HG03378 (cell line): ENCODE data around the gene CACNA1G.

Experiments used
- ATAC-seq: cut with Tn5 transposase; IDR thresholded peaks from one replicate; pipeline ENCODE4 v1.9.1; 2021; ENCODE audit warnings: mild to moderate bottlenecking, moderate library complexity; ENCODE audit not compliant: unreplicated experiment

The CACNA1G gene

DNA sequence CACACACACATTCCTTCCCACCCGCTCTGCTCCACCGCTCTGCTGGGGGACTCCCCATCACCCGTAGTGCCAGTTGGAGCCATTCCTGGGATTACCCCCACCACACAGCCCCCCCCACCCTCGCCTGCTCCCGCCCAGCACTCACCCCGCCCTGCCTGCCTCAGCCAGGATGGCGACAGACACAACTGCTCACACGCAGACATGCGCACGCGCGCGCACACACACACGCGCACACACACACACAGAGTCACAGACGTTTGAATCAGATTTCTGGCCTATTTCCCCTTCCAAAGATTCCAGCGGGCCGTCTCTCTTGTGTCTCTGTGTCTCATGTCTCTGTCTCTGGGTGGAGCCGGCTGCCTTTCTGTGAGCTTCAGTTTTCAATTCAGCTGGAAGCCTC, 4.4 kb downstream of the CACNA1G start:
- ATAC-seq: no peak

GRCh38 chr17:50565402-50566350, 5.2 kb downstream of the CACNA1G start:
- no peak for ATAC-seq

GRCh38 chr17:50566886-50567285, 6.4 kb downstream of the CACNA1G start:
- no peak for ATAC-seq

GRCh38 chr17:50568659-50569058, 8.1 kb downstream of the CACNA1G start:
- ATAC-seq: no peak

GRCh38 chr17:50569592-50569991, 9.1 kb downstream of the CACNA1G start:
- ATAC-seq: no peak

DNA sequence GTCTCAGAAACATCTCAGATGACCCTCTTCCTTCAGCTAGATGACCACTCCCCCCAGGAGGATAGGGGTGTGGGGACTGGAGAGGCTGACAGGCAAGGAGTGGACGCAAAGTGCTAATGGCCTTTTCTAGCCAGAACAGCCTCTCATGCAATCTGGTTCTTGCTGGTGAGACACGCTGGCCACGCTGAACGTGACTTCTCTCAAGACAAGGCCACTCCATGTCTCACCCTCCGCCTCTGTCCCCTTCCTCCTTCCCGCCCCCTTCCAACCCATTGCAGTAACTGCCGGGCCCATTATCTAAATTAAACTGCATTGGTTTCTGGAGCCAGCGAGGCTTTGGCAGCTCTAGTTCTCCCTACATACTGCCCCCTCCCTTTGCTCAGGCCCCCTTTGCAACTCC, 9.5 kb downstream of the CACNA1G start:
- ATAC-seq: no peak

GRCh38 chr17:50570528-50570927, 10.0 kb downstream of the CACNA1G start:
- ATAC-seq: no peak

GRCh38 chr17:50571681-50572080, 11.2 kb downstream of the CACNA1G start:
- no peak for ATAC-seq

GRCh38 chr17:50572541-50572940, 12.0 kb downstream of the CACNA1G start:
- ATAC-seq: no peak

- ATAC-seq: no peak
Measured at GRCh38 chr17:50573866-50574611, 13.5 kb downstream of the CACNA1G start.

- ATAC-seq: no peak
Measured at GRCh38 chr17:50575581-50576210, 15.2 kb downstream of the CACNA1G start.

DNA sequence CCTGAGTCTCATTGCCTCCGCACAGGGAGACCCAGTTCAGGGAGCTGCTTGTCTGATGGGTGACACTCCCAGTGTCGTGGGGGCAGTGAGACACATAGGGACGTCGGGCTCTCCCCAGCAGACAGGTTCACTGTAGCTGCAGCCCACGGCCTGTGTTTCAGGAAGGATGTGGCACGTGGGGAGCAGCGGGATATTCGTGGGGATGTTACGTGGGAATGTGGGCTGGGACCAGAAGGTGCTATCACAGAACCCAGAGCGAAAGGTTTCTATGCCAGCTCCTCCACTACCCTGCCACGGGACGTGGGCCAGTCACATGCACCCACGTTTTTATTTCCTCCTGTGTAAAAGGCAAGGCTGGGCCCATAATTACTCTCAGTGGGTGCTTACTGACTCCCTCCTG, 16.3 kb downstream of the CACNA1G start:
- ATAC-seq: no peak

- no peak for ATAC-seq
Measured at GRCh38 chr17:50577451-50577954, 17.0 kb downstream of the CACNA1G start.

GRCh38 chr17:50578173-50578572, 17.7 kb downstream of the CACNA1G start:
- ATAC-seq: no peak

DNA sequence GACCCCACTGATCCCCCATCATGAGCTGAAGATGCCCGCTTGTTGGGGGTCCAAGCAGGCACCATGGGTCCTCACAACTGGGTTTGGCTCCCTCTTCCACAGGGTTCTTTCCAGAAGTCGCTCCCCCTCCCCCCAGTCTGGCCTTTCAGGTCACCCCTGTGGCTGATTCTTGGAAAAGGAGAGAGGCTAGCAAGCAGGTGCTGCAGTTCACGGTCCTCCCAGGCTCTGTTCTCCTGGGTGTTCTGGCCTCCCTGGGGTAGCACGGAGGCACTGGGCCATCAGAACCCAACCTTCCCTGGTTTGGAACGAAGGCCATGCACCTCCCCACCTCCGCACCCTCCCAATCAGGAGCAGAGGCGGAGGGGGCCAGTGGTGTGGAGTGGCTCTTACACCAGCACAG, 18.9 kb downstream of the CACNA1G start:
- ATAC-seq: no peak

DNA sequence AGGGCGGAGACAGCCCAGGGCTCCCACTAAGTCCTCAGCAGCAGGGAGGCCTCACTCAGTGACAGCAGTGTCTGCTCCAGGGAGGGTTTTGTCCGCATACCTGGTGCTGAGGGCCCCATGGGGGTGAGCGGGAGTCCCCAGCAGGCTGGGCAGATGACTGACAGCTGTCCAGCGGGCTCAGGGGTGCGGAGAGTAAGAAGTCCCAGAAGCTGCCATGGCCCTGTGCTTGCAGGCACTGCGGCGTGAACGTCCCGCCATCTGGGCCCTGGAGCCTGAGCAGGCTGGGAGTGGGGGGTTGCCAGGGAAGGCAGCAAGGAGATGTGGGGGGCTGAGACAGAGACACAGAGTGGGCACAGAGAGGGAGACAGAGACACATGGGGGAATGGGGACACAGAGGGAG, 20.1 kb downstream of the CACNA1G start:
- no peak for ATAC-seq

GRCh38 chr17:50581316-50581715, 20.8 kb downstream of the CACNA1G start:
- no peak for ATAC-seq

DNA sequence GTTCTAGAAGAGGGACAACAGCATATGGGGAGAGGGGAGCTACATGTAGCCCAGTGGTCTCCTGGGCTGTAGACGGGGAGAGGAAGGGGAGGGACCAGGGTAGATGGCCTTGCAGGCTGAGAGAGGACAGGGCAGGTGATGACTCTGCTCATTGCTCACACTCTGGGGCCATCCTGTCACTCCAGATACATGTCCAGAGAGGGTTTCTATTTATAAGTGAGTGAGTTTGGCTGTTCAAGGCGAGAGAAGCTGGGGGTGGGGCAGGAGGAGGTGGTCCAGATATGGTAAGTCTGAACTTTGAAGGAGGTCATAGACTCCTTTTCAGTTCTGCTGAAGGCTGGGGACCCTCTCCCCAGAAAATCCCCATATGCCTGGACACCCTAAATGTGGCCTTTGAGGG, 22.2 kb downstream of the CACNA1G start:
- ATAC-seq: no peak

- no peak for ATAC-seq
Measured at GRCh38 chr17:50583641-50584040, 23.1 kb downstream of the CACNA1G start.

- ATAC-seq: no peak
Measured at GRCh38 chr17:50584116-50584515, 23.6 kb downstream of the CACNA1G start.

DNA sequence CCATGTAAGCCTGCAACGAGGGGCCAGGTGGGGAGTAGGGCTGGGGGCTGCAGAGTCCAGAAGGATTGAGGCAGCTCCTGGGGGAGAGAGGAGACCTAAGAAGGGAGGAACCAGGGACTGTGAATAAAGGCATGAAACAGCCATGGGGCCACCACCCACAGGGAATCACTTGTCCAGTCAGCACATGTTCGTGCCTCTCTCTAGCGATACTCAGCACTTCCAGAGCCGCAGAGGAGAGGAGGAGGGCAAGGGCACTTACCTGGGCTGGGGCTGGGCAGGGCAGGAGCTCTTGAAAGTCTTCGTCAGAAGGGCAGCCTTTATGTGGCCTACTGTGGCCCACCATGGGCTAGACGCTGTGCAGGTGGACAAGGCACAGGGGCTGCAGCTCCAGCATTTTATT, 24.2 kb downstream of the CACNA1G start:
- no peak for ATAC-seq
